LNCaP clone FGC (cell line): ENCODE results near the gene SREBF2.

Experiments used
- DNase-seq: peaks from one replicate; pipeline ENCODE4 v3.0.0-alpha.2; 2011; ENCODE audit warnings: low read depth
- H3K4me3 ChIP-seq: 2 replicates; pipeline ENCODE4 v1.5.1; 2011; ENCODE audit warnings: mild to moderate bottlenecking, low read depth, low read length, control low read depth
- CTCF ChIP-seq: IDR thresholded peaks from 2 replicates; pipeline ENCODE4 v1.5.1; 2012; ENCODE audit warnings: mild to moderate bottlenecking; ENCODE audit not compliant: control insufficient read depth, insufficient read depth; ENCODE audit errors: extremely low read depth

SREBF2 gene

DNA sequence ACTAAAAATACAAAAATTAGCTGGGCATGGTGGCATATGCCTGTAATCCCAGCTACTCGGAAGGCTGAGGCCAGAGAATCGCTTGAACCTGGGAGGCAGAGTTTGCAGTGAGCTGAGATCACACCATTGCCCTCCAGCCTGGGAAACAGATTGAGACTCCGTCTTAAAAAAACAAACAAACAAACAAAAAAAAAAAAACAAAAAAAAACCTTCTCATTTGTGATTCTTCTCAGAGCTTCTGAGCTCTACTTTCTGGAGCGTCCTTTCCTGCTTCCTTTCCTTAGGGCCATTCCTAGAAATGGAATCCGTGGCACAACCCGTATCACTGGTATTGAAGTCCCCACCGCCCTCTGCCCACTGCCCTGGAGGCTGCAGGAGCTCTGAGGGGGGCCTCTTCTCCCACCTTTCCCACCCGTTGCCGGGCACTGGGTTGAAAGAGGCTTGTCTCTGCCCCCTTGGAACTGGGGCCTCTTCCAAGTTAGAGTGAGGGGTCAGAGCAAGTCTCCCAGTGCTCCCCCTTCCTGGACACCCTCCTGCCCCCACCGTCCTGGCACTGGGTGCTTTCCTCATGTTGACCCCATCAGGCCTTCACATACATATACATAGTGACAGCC lies 83.9 kb downstream of the SREBF2 start:
- no peak overlapping the region for H3K4me3 ChIP-seq
- no peak for TF ChIP-seq CTCF
- no peak for DNase-seq

DNA sequence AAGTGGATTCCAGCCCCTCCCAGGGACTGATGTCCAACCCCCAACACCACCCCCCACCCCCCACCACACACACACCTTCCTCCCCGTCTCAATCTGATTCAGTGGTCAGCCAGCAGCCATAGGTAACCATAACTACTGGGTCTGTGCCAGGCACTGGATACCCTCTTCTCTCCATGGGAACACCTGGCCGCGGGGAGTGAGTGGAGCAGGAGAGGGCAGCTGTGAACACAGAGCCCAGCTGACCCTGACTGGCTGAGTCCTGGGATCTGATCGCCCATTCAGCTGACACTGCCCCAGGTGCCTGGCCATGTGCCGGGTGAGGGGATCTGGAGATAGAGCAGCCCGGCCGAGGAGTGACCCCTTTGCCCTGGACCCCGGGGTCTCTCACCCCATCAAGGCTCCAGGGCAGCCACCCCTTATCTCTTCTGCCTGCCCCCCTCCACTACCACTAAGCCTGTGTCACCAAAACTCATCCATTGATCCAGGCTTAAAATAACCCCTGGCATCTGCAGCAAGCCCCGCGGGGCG lies 84.5 kb downstream of the SREBF2 start:
- DNase-seq, result no peak
- no peak for TF ChIP-seq CTCF
- H3K4me3 ChIP-seq, result no peak overlapping the region

DNA sequence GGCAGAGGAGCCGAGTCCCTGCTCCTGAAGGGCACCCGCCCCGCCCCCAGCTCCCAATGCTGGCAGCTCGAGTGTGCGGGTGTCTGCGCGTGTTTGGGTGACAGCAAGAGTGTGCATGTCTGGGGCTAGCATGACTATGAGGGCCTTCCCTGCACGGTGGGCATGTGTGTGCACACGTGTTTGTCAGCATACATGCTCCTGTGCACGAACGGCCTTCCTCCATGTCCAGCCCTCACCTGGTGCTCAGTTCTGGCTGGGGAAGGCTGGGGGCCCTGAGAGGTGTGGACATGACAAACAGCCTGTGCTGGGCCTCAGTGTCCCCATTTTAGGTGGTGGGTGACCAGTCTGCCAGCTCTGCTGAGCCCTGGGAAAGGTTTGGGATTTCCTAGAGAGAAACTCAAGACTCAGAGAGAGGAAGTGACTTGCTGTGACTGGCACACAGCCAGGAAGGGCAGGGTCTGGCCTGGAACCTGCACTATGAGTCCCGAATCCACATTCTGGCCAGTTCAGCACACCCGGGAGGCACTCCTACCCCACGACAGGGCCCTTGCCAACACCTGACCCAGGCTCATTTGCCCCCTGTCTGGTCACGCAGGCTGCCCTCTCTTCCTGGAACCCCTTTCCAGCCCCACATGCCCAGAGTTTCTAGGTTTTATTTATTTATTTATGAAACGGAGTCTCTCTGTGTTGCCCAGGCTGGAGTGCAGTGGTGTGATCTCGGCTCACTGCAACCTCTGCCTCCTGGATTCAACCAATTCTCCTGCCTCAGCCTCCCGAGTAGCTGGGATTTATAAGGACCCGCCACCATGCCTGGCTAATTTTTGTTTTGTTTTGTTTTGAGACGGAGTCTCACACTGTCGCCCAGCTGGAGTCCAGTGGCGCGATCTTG lies 85.2 kb downstream of the SREBF2 start:
- no peak for TF ChIP-seq CTCF
- DNase-seq, result no peak
- no peak overlapping the region for H3K4me3 ChIP-seq

- H3K4me3 ChIP-seq, result no peak overlapping the region
- DNase-seq, result no peak
- TF ChIP-seq CTCF, result no peak
Measured at GRCh38 chr22:41919357-41920224, 86.7 kb downstream of the SREBF2 start.

GRCh38 chr22:41920271-41920976 lies 87.5 kb downstream of the SREBF2 start:
- TF ChIP-seq CTCF, result no peak
- no peak for DNase-seq
- H3K4me3 ChIP-seq, result no peak overlapping the region

- DNase-seq, result no peak
- H3K4me3 ChIP-seq, result no peak overlapping the region
- no peak for TF ChIP-seq CTCF
Measured at GRCh38 chr22:41922328-41922727, 89.4 kb downstream of the SREBF2 start.
